ENCODE results near the gene BAK1. TPM values are rescaled to one million over a fixed set of nuclear protein-coding genes. Genes with fewer than 3 reads are reported as not detected.
A peak's percentile ranks its signal among the peaks of the same experiment; 100 is the strongest.

BAK1 gene
- total RNA-seq, 3 donors from 2014 or later: 6.7 to 11.1 (median 7.0) TPM

GRCh38 chr6:33570806-33571636, 9.1 kb downstream of the BAK1 start:
- Histone ChIP-seq H3K4me3 (peak overlapping the region; percentile 55 to 68 (median 66)), H3K27me3 (no peaks in the 10 kb centered on the region), H3K36me3 (no peaks in the 10 kb centered on the region), H3K4me1 (peaks cover 0 to 6% of the 10 kb centered on the region in 2 donors), H3K27ac (peak overlapping the region; percentile 89 to 93), H3K9me3 (no peaks in the 10 kb centered on the region)
- intact Hi-C loops (cut with DNase I; ENCODE audit: low total_unique reads): loop anchor here (5.0 kb wide), 1 partner anchor 456 kb away; no protein-coding TSS in a partner anchor
- DNase-seq (ENCODE audit: low spot score in 2 of 2): peak; percentile 73 to 75
- TF ChIP-seq POLR2AphosphoS5 (IDR thresholded peaks at IDR 0.05) (peak; percentile 43 to 69 (median 46)), CTCF (IDR thresholded peaks at IDR 0.05) (peak in 1 of 3 donors; percentile 27), POLR2A (IDR thresholded peaks at IDR 0.05) (no peak)

- H3K4me3 ChIP-seq: no peak overlapping the region
- H3K36me3 ChIP-seq: no peaks in the 10 kb centered on the region
- H3K27me3 ChIP-seq: no peaks in the 10 kb centered on the region
- intact Hi-C loops (cut with DNase I; ENCODE audit: low total_unique reads): loop anchor here (5.0 kb wide), 1 partner anchor 1402 kb away; no protein-coding TSS in a partner anchor
- peaks cover 0 to 6% of the 10 kb centered on the region in 2 donors for H3K4me1 ChIP-seq
- H3K9me3 ChIP-seq: no peaks in the 10 kb centered on the region
- TF ChIP-seq CTCF (IDR thresholded peaks at IDR 0.05): no peak
- TF ChIP-seq POLR2AphosphoS5 (IDR thresholded peaks at IDR 0.05): no peak
- TF ChIP-seq POLR2A (IDR thresholded peaks at IDR 0.05): no peak
- H3K27ac ChIP-seq: no peak overlapping the region
- DNase-seq (ENCODE audit: low spot score in 2 of 2): no peak
These were observed 11.1 kb downstream of the BAK1 start for GRCh38 chr6:33568826-33569570.

- H3K27me3 ChIP-seq: no peaks in the 10 kb centered on the region
- TF ChIP-seq POLR2A (IDR thresholded peaks at IDR 0.05) (no peak), POLR2AphosphoS5 (IDR thresholded peaks at IDR 0.05) (no peak), CTCF (IDR thresholded peaks at IDR 0.05) (no peak)
- no peaks in the 10 kb centered on the region for H3K9me3 ChIP-seq
- H3K4me1 ChIP-seq: peaks cover 0 to 6% of the 10 kb centered on the region in 2 donors
- no peaks in the 10 kb centered on the region for H3K36me3 ChIP-seq
- intact Hi-C loops (cut with DNase I; ENCODE audit: low total_unique reads): loop anchor here (5.0 kb wide), 1 partner anchor 1401 kb away; no protein-coding TSS in a partner anchor
- no peak overlapping the region for H3K4me3 ChIP-seq
- DNase-seq (ENCODE audit: low spot score in 2 of 2): no peak
- H3K27ac ChIP-seq: no peak overlapping the region
These were observed 12.2 kb downstream of the BAK1 start for GRCh38 chr6:33567836-33568235.

- Histone ChIP-seq H3K27me3 (no peaks in the 10 kb centered on the region), H3K27ac (no peak overlapping the region), H3K9me3 (no peaks in the 10 kb centered on the region), H3K4me3 (no peak overlapping the region), H3K4me1 (no peaks in the 10 kb centered on the region), H3K36me3 (no peaks in the 10 kb centered on the region)
- no peak for DNase-seq (ENCODE audit: low spot score in 2 of 2)
- intact Hi-C loops (cut with DNase I; ENCODE audit: low total_unique reads): loop anchor here (5.0 kb wide), 1 partner anchor 1399 kb away; no protein-coding TSS in a partner anchor
- TF ChIP-seq POLR2A (IDR thresholded peaks at IDR 0.05): no peak
- no peak for TF ChIP-seq POLR2AphosphoS5 (IDR thresholded peaks at IDR 0.05)
- TF ChIP-seq CTCF (IDR thresholded peaks at IDR 0.05): no peak
These were observed 13.6 kb downstream of the BAK1 start for GRCh38 chr6:33566182-33567084.
